ENCODE data around the gene HERC3.

Gene HERC3

GRCh38 chr4:88720451-88721428 lies 128.5 kb downstream of the HERC3 start:
- DNase-seq, result no peak

GRCh38 chr4:88722276-88722780 lies 130.0 kb downstream of the HERC3 start:
- no peak for DNase-seq

- DNase-seq, result no peak
Observed at GRCh38 chr4:88722828-88723227, 130.5 kb downstream of the HERC3 start.

GRCh38 chr4:88724406-88724805 lies 132.1 kb downstream of the HERC3 start:
- no peak for DNase-seq

- no peak for DNase-seq
Observed at GRCh38 chr4:88725143-88725542, 132.9 kb downstream of the HERC3 start.

- DNase-seq, result no peak
Observed at GRCh38 chr4:88725986-88726385, 133.7 kb downstream of the HERC3 start.

- DNase-seq, result peak; percentile 18
Observed at GRCh38 chr4:88728146-88728545, 135.9 kb downstream of the HERC3 start.

GRCh38 chr4:88729146-88729760 lies 137.0 kb downstream of the HERC3 start:
- no peak for DNase-seq

GRCh38 chr4:88730811-88731210 lies 138.5 kb downstream of the HERC3 start:
- no peak for DNase-seq

GRCh38 chr4:88731381-88731780 lies 139.1 kb downstream of the HERC3 start:
- DNase-seq, result no peak

GRCh38 chr4:88732714-88733368 lies 140.6 kb downstream of the HERC3 start:
- no peak for DNase-seq

- DNase-seq, result no peak
Observed at GRCh38 chr4:88734403-88734949, 142.2 kb downstream of the HERC3 start.

GRCh38 chr4:88735564-88735963 lies 143.3 kb downstream of the HERC3 start:
- DNase-seq, result no peak

- DNase-seq, result no peak
Observed at GRCh38 chr4:88736264-88736663, 144.0 kb downstream of the HERC3 start.

- DNase-seq, result no peak
Observed at GRCh38 chr4:88737307-88737941, 145.1 kb downstream of the HERC3 start.

- DNase-seq, result no peak
Observed at GRCh38 chr4:88738180-88738579, 145.9 kb downstream of the HERC3 start.

GRCh38 chr4:88742561-88742960 lies 150.3 kb downstream of the HERC3 start:
- no peak for DNase-seq

GRCh38 chr4:88743696-88744095 lies 151.4 kb downstream of the HERC3 start:
- no peak for DNase-seq

GRCh38 chr4:88744609-88745008 lies 152.3 kb downstream of the HERC3 start:
- DNase-seq, result no peak

GRCh38 chr4:88745175-88745574 lies 152.9 kb downstream of the HERC3 start:
- no peak for DNase-seq

- no peak for DNase-seq
Observed at GRCh38 chr4:88745581-88746163, 153.4 kb downstream of the HERC3 start.

- DNase-seq, result no peak
Observed at GRCh38 chr4:88746206-88746605, 153.9 kb downstream of the HERC3 start.

All from midbrain (tissue), 1 donor.